GM12873 (cell line): ENCODE results near the gene ZMYND8.

ENCODE experiments used
- CTCF ChIP-seq: IDR thresholded peaks from 2 replicates; pipeline ENCODE4 v1.5.1; 2012; ENCODE audit warnings: low read depth, mild to moderate bottlenecking, moderate library complexity, low read length, control low read depth; ENCODE audit not compliant: insufficient read depth; ENCODE audit errors: missing control alignments

The ZMYND8 gene

DNA sequence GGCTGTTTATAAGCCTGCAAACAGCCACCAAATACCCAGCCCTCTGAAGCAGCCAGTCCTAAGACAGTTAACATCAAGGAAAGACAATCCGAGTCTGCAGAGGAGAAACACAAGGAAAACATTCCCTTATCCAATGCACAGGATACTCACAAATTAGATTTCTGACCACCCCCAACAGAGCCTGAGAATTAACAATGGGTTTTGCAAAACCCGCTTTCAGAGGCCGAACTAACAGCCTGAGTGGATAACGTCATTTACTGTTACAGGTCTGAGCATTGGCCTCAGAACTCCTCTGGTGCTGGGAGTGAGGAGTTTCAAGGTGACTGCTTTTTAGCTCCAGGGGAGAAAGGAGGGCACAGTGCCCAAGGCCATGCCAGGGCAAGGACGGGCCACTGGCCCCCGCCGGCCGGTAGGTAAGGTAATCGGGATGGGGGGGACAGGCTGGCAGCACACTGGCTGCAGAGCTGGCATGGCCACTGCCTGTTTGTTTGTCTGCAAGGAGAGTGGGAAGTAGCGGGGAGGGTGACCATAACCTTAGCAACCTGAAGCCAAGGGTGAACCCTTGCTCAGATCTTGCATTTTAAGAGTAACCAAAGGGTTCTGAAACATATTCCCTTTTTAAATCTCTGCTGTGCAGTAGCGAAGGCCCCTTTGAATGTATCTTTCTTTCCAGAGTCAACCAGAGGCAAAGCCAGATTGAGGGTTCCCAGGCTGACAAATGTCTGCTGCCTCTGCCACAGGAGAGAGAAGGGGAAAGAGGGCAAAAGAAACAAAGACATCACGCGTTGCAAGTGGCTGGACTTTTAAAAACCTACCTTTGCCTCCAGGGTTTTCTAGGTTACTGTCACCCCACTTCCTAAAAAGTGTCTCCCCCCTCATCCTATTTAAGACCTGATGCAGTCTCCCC is 3.9 kb downstream of the ZMYND8 start:
- TF ChIP-seq CTCF, result no peak

GRCh38 chr20:47351643-47352331 is 4.7 kb downstream of the ZMYND8 start:
- no peak for TF ChIP-seq CTCF

DNA sequence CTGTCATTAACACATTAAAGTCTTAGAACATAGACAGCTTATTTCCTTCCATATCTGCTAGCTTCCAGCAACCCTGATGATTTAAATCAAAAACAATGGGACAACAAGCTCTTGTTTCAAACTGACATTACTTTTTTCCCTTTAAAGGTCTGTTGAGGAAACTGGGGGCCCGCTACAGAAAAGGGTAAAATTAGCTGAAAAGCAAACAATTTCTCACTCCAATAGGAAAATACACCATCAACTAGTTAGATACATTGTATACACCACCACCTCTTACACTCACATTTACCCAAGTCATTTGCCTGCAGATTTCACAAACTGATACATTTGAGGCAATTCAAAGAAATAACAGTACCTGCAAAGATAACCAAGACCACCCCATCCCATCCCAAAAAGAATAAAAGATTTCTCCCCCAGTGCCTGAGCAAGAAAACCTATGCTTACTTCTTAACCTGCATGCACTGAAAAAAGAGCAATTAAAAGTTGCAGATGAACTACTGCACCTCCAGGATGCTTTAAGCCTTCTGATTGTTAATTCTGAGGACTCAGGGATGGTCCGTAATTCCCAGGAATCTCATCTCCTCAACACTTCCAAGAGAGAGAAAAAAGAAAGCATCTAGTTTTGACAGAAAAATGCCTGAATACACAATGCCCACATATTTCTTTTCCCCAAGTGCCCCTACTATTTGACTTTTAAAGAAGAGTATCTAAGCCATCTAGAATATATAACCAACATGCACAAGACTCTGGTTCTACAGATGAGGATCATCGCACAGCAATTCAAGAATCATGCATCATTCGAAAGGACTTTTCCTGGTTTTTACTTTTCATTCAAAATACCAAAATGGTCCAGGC is 5.6 kb downstream of the ZMYND8 start:
- no peak for TF ChIP-seq CTCF

- TF ChIP-seq CTCF, result no peak
Observed at GRCh38 chr20:47350181-47350550, 6.3 kb downstream of the ZMYND8 start.

- TF ChIP-seq CTCF, result no peak
Observed at GRCh38 chr20:47349365-47350180, 6.9 kb downstream of the ZMYND8 start.

- no peak for TF ChIP-seq CTCF
Observed at GRCh38 chr20:47348539-47349142, 7.9 kb downstream of the ZMYND8 start.
